ENCODE results near the gene EIF2S2. TPM values are rescaled to one million over a fixed set of nuclear protein-coding genes. Genes with fewer than 3 reads are reported as not detected.

The EIF2S2 gene
- total and polyA plus RNA-seq, 2 experiments from 2014 or later, result 124 to 194 TPM

GRCh38 chr20:34122274-34122980 lies 10.4 kb upstream of the EIF2S2 start:
- no peaks in the 10 kb centered on the region for H3F3A ChIP-seq (replicated peaks; ENCODE audit: low read depth)
- Mint-ChIP-seq H3K27me3 (ENCODE audit: insufficient read depth, low read depth, poor library complexity) (peaks cover 2% of the 10 kb centered on the region), H3K4me1 (no peaks in the 10 kb centered on the region), H3K36me3 (ENCODE audit: low read depth) (no peaks in the 10 kb centered on the region), H3K4me3 (no peak overlapping the region), H3K9me3 (no peaks in the 10 kb centered on the region), H3K27ac (no peak overlapping the region)
- H2AFZ ChIP-seq, result no peak overlapping the region
- ATAC-seq (no peak), DNase-seq (ENCODE audit: low spot score) (no peak)
- no peaks in the 10 kb centered on the region for H3K4me1 ChIP-seq (ENCODE audit: insufficient read depth)
- no peak overlapping the region for H3K4me2 ChIP-seq
- H3K27ac ChIP-seq (ENCODE audit: low read depth), result no peak overlapping the region
- no peaks in the 10 kb centered on the region for H3K36me3 ChIP-seq (ENCODE audit: insufficient read depth)
- TF ChIP-seq EZH2phosphoT487 (IDR thresholded peaks at IDR 0.05; ENCODE audit: unreplicated experiment) (no peak), STAT1 (IDR thresholded peaks at IDR 0.05; ENCODE audit: unreplicated experiment) (no peak), ZNF331 (CRISPR knock-in tag; IDR thresholded peaks at IDR 0.05; ENCODE audit: low read depth) (no peak), EZH2 (IDR thresholded peaks at IDR 0.05; ENCODE audit: low read depth, unreplicated experiment) (no peak), ZNF462 (CRISPR knock-in tag; IDR thresholded peaks at IDR 0.05) (no peak), CTCF (conservative IDR thresholded peaks at IDR 0.05; ENCODE audit: low read depth in 2 of 2) (no peak), NANOG (IDR thresholded peaks at IDR 0.05; ENCODE audit: borderline replicate concordance) (no peak), ZNF114 (CRISPR knock-in tag; IDR thresholded peaks at IDR 0.05) (no peak), CREB1 (CRISPR knock-in tag; IDR thresholded peaks at IDR 0.05; ENCODE audit: low read depth) (no peak), POLR2AphosphoS5 (IDR thresholded peaks at IDR 0.05; ENCODE audit: low read depth) (no peak), JUNB (IDR thresholded peaks at IDR 0.05; ENCODE audit: unreplicated experiment) (no peak)
- TF ChIP-seq, protein P1, sequence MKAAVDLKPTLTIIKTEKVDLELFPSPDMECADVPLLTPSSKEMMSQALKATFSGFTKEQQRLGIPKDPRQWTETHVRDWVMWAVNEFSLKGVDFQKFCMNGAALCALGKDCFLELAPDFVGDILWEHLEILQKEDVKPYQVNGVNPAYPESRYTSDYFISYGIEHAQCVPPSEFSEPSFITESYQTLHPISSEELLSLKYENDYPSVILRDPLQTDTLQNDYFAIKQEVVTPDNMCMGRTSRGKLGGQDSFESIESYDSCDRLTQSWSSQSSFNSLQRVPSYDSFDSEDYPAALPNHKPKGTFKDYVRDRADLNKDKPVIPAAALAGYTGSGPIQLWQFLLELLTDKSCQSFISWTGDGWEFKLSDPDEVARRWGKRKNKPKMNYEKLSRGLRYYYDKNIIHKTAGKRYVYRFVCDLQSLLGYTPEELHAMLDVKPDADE (IDR thresholded peaks at IDR 0.05), result no peak
- TF ChIP-seq, protein P2, sequence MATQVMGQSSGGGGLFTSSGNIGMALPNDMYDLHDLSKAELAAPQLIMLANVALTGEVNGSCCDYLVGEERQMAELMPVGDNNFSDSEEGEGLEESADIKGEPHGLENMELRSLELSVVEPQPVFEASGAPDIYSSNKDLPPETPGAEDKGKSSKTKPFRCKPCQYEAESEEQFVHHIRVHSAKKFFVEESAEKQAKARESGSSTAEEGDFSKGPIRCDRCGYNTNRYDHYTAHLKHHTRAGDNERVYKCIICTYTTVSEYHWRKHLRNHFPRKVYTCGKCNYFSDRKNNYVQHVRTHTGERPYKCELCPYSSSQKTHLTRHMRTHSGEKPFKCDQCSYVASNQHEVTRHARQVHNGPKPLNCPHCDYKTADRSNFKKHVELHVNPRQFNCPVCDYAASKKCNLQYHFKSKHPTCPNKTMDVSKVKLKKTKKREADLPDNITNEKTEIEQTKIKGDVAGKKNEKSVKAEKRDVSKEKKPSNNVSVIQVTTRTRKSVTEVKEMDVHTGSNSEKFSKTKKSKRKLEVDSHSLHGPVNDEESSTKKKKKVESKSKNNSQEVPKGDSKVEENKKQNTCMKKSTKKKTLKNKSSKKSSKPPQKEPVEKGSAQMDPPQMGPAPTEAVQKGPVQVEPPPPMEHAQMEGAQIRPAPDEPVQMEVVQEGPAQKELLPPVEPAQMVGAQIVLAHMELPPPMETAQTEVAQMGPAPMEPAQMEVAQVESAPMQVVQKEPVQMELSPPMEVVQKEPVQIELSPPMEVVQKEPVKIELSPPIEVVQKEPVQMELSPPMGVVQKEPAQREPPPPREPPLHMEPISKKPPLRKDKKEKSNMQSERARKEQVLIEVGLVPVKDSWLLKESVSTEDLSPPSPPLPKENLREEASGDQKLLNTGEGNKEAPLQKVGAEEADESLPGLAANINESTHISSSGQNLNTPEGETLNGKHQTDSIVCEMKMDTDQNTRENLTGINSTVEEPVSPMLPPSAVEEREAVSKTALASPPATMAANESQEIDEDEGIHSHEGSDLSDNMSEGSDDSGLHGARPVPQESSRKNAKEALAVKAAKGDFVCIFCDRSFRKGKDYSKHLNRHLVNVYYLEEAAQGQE (IDR thresholded peaks at IDR 0.05; ENCODE audit: unreplicated experiment), result no peak
- H3K9me2 ChIP-seq (ENCODE audit: insufficient read depth), result no peaks in the 10 kb centered on the region
- no peaks in the 10 kb centered on the region for H3K27me3 ChIP-seq (ENCODE audit: insufficient read depth)
- H3K79me2 ChIP-seq (replicated peaks; ENCODE audit: insufficient read depth), result no peaks in the 10 kb centered on the region
- no peaks in the 10 kb centered on the region for H4K20me1 ChIP-seq (replicated peaks; ENCODE audit: insufficient read depth)
- H3K4me3 ChIP-seq, result no peak overlapping the region
